GM18519 (cell line): ENCODE measurements around the gene PANK4.
A peak's percentile ranks its signal among the peaks of the same experiment; 100 is the strongest.

Source experiments
- ATAC-seq: cut with Tn5 transposase; IDR thresholded peaks from one replicate; pipeline ENCODE4 v1.9.1; 2021; ENCODE audit warnings: mild to moderate bottlenecking, moderate library complexity; ENCODE audit not compliant: unreplicated experiment, low FRiP score

Gene PANK4

DNA sequence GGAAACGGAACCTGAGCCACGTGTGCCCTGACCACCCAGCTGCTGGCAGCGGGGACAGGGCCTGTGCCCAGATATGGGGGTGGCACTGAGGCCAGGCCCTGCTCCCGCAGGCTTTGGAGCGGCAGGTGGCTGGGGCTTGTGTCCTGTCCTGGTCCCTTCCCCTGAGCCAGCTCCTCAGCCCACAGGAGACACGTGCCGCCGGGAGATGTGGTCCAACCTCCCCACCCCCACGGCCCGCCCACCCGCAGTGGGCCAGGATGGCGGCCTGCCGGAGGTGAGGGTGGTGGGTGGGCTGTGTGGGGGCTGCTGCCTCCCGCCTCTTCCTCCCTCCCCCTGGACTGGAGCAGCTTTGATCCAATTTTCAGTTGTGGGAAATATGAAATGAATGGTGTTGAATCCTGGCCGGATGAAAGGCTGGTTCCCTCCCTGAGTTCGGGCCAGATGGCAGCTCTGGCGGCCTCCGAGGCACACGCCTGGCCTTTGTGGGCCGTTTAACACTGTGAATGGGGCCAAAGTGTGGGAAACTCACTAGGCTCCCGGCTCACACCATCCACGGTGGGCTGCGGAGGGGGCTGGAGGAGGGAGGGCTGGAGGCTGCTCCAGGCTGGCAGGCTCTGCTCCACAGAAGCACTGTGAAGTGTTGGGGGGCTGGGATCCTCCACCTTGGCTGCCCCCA is 6.2 kb upstream of the PANK4 start:
- no peak for ATAC-seq

DNA sequence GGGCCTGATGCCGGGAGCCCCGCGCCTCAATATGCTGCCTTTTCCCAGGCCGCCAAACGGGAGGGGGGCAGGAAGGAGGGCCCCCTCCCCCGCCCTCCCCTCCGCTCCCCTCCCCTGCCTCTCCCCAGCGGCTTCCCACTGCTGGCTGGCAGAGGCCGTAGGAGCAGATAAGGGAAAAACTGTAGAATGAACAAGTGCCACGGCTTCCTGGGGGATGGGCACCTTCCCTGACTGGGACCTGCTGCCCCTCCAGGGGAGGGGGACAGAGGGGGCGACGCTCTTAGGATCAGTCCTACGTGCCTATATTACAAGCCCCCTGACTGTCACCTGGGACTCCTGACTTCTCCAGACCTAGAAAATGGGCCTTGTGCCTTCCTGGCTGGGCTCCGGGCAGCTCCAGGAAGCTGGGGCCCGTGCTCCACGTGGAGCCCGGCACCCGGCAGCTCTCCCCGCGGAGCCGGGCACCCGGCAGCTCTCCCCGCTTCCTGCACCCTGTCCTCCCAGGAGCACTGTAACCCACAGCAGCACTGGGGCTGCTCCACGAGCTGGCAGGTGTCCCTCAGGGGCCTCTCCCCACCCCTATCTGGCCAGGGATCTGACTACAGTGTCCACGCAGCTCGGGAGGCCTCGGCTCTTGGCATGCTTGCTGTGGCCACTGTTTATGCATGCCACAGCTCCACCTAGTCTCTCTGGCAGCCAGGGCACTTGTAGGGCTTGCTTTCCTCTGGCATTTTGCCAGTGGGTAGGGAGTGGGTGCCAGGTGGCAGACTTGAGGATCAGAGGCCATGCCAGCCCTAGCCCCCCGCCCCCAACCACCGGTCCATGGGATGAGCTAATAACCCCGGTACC is 4.3 kb upstream of the PANK4 start:
- no peak for ATAC-seq

- no peak for ATAC-seq
Measured at GRCh38 chr1:2529784-2530512, 3.6 kb upstream of the PANK4 start, which contains the start of gene HES5. TSS of gene HES5 (minus strand) at chr1:2530263. CDS start at chr1:2530164, 99 bp downstream.

- ATAC-seq: no peak
Measured at GRCh38 chr1:2528966-2529783, 2.8 kb upstream of the PANK4 start.

GRCh38 chr1:2528611-2528965 is 2.2 kb upstream of the PANK4 start:
- ATAC-seq: no peak

GRCh38 chr1:2528016-2528415 is 1.6 kb upstream of the PANK4 start:
- ATAC-seq: no peak

DNA sequence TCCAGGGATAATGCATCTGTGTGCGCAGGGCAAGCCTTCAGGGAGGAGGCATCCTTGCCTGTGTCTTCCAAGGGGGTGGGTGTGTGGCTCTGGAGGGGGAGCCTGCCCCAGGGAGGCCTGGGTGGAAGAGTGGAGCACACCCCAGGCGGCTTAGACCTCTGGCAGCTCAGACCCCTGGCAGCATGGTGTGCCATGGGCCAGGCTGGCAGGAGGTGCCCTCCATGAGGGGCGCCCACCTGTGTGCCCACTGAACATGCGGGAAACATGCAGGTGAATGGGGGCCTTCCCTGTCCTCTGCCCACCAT is 1.1 kb upstream of the PANK4 start:
- no peak for ATAC-seq

GRCh38 chr1:2526824-2527555 is 594 bp upstream of the PANK4 start:
- ATAC-seq: peak; percentile 21

- no peak for ATAC-seq
Measured at GRCh38 chr1:2525572-2525919, 850 bp downstream of the PANK4 start.

DNA sequence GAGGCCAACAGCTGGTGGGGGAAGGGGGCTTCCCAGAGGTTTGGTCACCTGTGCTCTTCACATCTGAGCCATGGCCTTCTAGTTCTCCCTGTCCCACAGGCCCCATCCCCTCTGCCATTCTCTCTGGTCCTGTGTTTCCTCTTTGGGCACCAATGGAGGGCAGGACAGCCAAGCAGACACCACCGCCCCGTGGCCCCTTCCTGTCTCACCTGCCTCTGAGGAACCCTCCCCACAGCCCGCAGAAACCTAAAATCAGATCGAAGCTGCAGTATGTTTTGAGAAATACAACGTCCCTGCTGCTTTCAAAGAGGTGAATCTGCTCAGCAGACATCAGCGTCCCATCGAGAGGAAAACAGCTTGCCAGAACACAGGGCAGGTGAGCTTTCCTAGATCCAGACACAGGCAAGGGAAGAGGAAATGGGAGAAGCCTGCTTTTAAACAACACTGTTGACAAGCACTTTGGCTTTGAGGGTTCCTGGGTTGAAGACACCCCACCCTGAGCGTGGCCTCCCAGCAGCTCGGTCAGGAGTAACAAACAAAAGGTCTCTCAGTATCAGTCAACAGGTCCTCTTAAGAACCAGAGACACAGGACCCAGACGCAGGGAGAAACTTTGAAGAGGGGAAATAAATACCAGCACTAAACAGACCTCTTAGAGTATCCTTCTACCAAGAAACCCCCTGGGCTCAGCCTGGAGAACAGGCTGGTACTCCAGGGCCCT is 2.3 kb downstream of the PANK4 start:
- ATAC-seq: no peak

- ATAC-seq: no peak
Measured at GRCh38 chr1:2523191-2523890, 3.1 kb downstream of the PANK4 start.

DNA sequence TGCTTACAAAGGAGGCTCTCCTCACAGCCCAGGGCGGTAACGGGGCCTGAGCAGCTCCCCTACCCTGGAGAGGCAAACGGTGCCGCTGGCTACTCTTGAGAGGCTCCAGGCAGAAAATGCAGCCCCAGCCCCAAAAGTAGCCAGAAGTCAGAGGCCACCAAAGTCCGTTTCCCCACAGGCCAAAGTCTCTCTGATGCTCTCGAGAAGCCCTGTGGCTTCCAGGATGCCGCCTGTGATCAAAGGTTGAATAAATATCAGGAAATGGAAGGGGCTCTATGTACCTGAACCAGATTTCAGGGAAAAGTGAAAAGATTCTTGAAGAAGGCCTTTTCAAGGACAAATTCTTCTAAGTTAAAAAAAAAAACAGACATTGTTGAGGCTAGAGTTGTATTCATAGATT is 4.2 kb downstream of the PANK4 start:
- no peak for ATAC-seq

- ATAC-seq: no peak
Measured at GRCh38 chr1:2520806-2521205, 5.6 kb downstream of the PANK4 start.

DNA sequence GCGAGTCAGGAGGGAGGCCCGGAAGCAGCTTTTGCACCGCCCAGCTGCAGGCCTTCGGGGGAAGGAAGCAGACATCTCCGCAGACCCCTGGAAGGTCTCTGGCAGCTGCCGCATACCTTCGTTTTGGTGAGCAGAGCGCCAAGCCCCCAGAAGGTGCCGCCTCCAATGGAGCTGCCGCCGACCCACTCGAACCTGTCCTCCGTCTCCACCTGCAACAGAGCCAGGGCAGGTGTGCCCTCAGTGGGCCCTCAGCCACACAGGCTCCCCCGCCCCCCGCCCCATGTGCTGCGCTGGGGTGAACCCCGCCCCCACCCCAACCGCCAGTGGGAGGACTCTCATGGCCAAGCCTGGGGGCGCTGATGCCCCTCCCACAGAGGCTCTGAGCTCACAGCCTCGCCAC is 6.2 kb downstream of the PANK4 start:
- no peak for ATAC-seq

DNA sequence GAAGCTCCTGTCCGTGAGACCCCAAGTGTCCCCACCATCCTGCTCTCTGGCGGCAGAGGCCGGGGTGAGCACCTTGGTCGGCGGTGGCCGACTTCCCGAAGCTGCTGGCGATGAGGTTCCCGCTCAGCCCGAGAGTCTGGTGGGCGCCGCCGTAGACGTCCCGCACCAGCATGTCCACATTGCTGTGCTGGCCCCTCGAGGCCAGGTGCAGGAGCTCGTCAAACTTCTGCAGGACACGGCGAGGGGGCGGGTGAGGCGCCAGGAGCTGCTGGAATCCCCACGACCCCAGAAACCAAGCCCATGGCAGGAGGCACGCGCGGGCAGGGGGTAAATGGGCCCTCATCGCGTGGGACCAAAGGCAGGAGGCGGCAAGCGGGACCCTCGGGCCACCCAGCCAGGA is 6.7 kb downstream of the PANK4 start:
- ATAC-seq: no peak

DNA sequence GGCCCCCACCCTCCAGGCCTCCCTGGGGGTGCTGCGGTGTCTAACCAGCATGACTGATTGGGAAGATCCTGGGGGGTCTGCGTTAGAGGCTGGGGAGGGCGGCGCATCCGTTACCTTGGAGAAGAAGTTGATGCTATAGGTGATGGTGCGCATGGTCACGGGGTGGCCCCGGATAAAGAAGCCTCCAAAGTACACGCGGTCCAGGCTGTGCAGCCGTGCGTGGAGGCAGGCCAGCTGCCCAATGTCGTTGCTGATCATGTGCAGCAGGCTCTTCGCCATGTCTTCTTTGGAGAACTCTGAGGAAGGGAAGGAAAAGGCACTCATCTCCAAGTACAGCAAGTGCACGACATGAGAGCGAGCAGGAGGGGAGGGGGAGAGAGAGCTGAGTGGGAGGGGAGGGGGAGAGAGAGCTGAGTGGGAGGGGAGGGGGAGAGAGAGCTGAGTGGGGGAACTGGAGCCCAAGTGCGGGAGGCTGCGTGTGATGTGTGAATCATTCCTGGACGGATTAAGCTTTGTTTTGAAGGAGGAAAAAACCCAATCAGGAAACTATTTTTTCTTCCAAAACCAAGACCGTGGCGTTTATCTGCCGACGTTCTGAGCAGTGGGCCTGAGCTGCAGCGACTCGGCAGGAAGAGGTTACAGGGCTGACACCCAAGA is 7.2 kb downstream of the PANK4 start:
- no peak for ATAC-seq

- no peak for ATAC-seq
Measured at GRCh38 chr1:2518528-2518927, 7.9 kb downstream of the PANK4 start.

GRCh38 chr1:2517966-2518365 is 8.4 kb downstream of the PANK4 start:
- no peak for ATAC-seq
